K562 (cell line): ENCODE results near the gene CYP21A2. TPM values are rescaled to one million over a fixed set of nuclear protein-coding genes. Genes with fewer than 3 reads are reported as not detected.

Source experiments
- ATAC-seq: fragments of 200-7000 bp; cut with Tn5 transposase; 3 replicates; pipeline ENCODE4 v1.9.1; 2020; ENCODE audit warnings: moderate library complexity
- BruUV-seq: library from RNA; stranded (reverse); fragments of 400-500 nt; replicated peaks from 2 replicates; lab custom pipeline; 2021; lab: Mats Ljungman, UMichigan
- CTCF ChIA-PET: fragments of 300-600 bp; formaldehyde crosslinking; extraction: SDS; loops from one replicate; lab custom pipeline; 2021; ENCODE audit warnings: low intra/inter-chr PET ratio; lab: Yijun Ruan, JAX
- POLR2A ChIA-PET: fragments of 300-600, 350-650 bp; sonication (Branson Sonifier 250); formaldehyde crosslinking; extraction: SDS; loops from one replicate; lab custom pipeline; 2021; ENCODE audit warnings: antibody characterized with exemption, inconsistent platforms; lab: Yijun Ruan, JAX
- DNase-seq, 4 experiments: peaks; one replicate each; pipeline versions ENCODE4 v3.0.0 to v3.0.0-alpha.2; 2011 to 2018; ENCODE audit warnings: low spot score in 3 of 4, mixed read lengths in 3 of 4; ENCODE audit errors: extremely low read depth in 1 of 4
- FAIRE-seq: peaks from 2 replicates; lab custom pipeline; 2011; peaks lifted over from hg19 to GRCh38; lab: Jason Lieb, UNC
- H2AFZ ChIP-seq: 2 replicates; pipeline ENCODE4 v1.6.0; 2011; ENCODE audit warnings: low read depth, low read length, control low read depth, inconsistent platforms
- H3K27ac ChIP-seq: fragments of 200-600 bp; 3 replicates; pipeline ENCODE4 v1.8.0; 2011; ENCODE audit warnings: low read depth, mild to moderate bottlenecking, control low read depth, inconsistent platforms, low read length, moderate library complexity, mixed read lengths; ENCODE audit errors: extremely low read depth
- H3K27me3 ChIP-seq, 2 experiments: fragments of 300-600 bp in 1 of 2; 2 replicates in 1 of 2; 3 replicates in 1 of 2; pipeline versions ENCODE4 v1.6.0 to v1.8.0; 2011; ENCODE audit warnings: inconsistent platforms in 2 of 2, low read length in 2 of 2, mild to moderate bottlenecking in 1 of 2, mixed read lengths in 1 of 2, moderate library complexity in 1 of 2; ENCODE audit not compliant: control insufficient read depth in 2 of 2, insufficient read depth in 2 of 2
- H3K36me3 ChIP-seq: fragments of 300-600 bp; 3 replicates; pipeline ENCODE4 v1.8.0; 2011; ENCODE audit warnings: mild to moderate bottlenecking, low read length, inconsistent platforms; ENCODE audit not compliant: control insufficient read depth, insufficient read depth
- H3K4me1 ChIP-seq, 2 experiments: fragments of 200-600 bp in 1 of 2; replicated peaks in 1 of 2; 2 replicates in 1 of 2; 3 replicates in 1 of 2; pipeline versions ENCODE4 v1.5.1 to v1.8.0; 2011; ENCODE audit warnings: inconsistent platforms in 2 of 2, low read length in 2 of 2, mild to moderate bottlenecking in 1 of 2, mixed read lengths in 1 of 2, moderate library complexity in 1 of 2; ENCODE audit not compliant: control insufficient read depth in 2 of 2, insufficient read depth in 2 of 2
- H3K4me2 ChIP-seq: 2 replicates; pipeline ENCODE4 v1.6.1; 2011; ENCODE audit warnings: low read length, control low read depth, inconsistent platforms, mixed read lengths; ENCODE audit not compliant: insufficient read depth
- H3K4me3 ChIP-seq: fragments of 200-600 bp; sonication (generic), shearing (Covaris generic); 2 replicates; pipeline ENCODE4 v1.5.1; 2016; ENCODE audit warnings: control low read depth, inconsistent platforms
- H3K79me2 ChIP-seq: fragments of 200-600 bp; 3 replicates; pipeline ENCODE4 v1.8.0; 2011; ENCODE audit warnings: low read length, inconsistent platforms; ENCODE audit not compliant: control insufficient read depth, insufficient read depth
- H3K9ac ChIP-seq, 2 experiments: 2 replicates each; pipeline versions ENCODE4 v1.6.0 to v1.6.1; 2011; ENCODE audit warnings: low read depth in 2 of 2, low read length in 2 of 2, control low read depth in 1 of 2, inconsistent platforms in 1 of 2, mild to moderate bottlenecking in 1 of 2, mixed read lengths in 1 of 2; ENCODE audit not compliant: insufficient read depth in 1 of 2
- H3K9me1 ChIP-seq: one replicate; pipeline ENCODE4 v1.6.0; 2011; ENCODE audit warnings: inconsistent platforms, mild to moderate bottlenecking, low read length, moderate library complexity; ENCODE audit not compliant: control insufficient read depth, insufficient read depth
- H3K9me3 ChIP-seq: replicated peaks from 2 replicates; pipeline ENCODE4 v1.5.1; 2011; ENCODE audit warnings: low read depth, low read length, inconsistent platforms; ENCODE audit not compliant: control insufficient read depth, insufficient read depth
- H4K20me1 ChIP-seq: replicated peaks from 2 replicates; pipeline ENCODE4 v1.6.1; 2011; ENCODE audit warnings: low read length, inconsistent platforms, mixed read lengths; ENCODE audit not compliant: control insufficient read depth, insufficient read depth
- BRD9 ChIP-seq: fragments of 450-650 bp; IDR thresholded peaks from 2 replicates; pipeline ENCODE4 v1.6.1; 2018; ENCODE audit warnings: low read depth; ENCODE audit not compliant: partially characterized antibody
- HCFC1 ChIP-seq: IDR thresholded peaks from 2 replicates; pipeline ENCODE4 v1.6.1; 2012; ENCODE audit warnings: low read depth, low read length, improper control_type of control experiment
- NFIX ChIP-seq: fragments of 250-450 bp; sonication (Bioruptor Pico); IDR thresholded peaks from 2 replicates; pipeline ENCODE4 v1.4.0; 2020; ENCODE audit warnings: low read depth, mild to moderate bottlenecking, moderate library complexity
- NFXL1 ChIP-seq: fragments of 450-650 bp; formaldehyde crosslinking; IDR thresholded peaks from 2 replicates; pipeline ENCODE4 v1.4.0; 2021; ENCODE audit warnings: mild to moderate bottlenecking
- RHOXF2B ChIP-seq: fragments of 250-450 bp; sonication (Bioruptor Pico); conservative IDR thresholded peaks from 2 replicates; pipeline ENCODE4 v1.5.1; 2021
- TEAD2 ChIP-seq: fragments of 450-650 bp; IDR thresholded peaks from 2 replicates; pipeline ENCODE4 v1.6.1; 2016; ENCODE audit warnings: missing genetic modification characterization, control low read depth, missing compliant biosample characterization
- ZNF444 ChIP-seq: fragments of 250-450 bp; sonication (Bioruptor Pico); IDR thresholded peaks from 2 replicates; pipeline ENCODE4 v1.4.0; 2020; ENCODE audit warnings: mild to moderate bottlenecking, moderate library complexity
- ZNF589 ChIP-seq: fragments of 200-800 bp; sonication (Bioruptor generic); IDR thresholded peaks from 2 replicates; pipeline ENCODE4 v1.6.1; 2016; ENCODE audit warnings: low read depth, missing genetic modification characterization, missing compliant biosample characterization
- WGBS: fragments of 100-300 bp; shearing (Covaris generic); methylation state at CpG from one replicate; pipeline ENCODE4 v1.1.6; 2016; ENCODE audit warnings: low coverage, mixed read lengths; ENCODE audit not compliant: insufficient coverage; ENCODE audit errors: missing lambda C conversion rate; 5-methylcytosine and 5-hydroxymethylcytosine counted together
- in situ Hi-C: fragments of 300-500 bp; cut with MboI; formaldehyde crosslinking; loops from 4 replicates; pipeline ENCODE4 v1.15.0; 2018; ENCODE audit warnings: inconsistent platforms, mixed read lengths
- intact Hi-C: fragments of 100-400 bp; cut with micrococcal nuclease; formaldehyde crosslinking; loops from 2 replicates; pipeline ENCODE4 v1.14.2; 2022
- polyA plus RNA-seq, 8 experiments: library from polyadenylated mRNA; depleted of rRNA in 4 of 8; stranded (reverse) in 5 of 8; unstranded in 3 of 8; fragments of >200 nt; fragmentation: Nextera tagmentation in 2 of 8; fragmentation: Illumina TruSeq in 1 of 8; extraction: Ambion mirVana in 2 of 8; extraction: Trizol in 1 of 8; gene quantifications; 2 replicates each; pipeline versions ENCODE4 v1.2.1 to v1.2.3, GENCODE V29; 2011 to 2014; ENCODE audit warnings: inconsistent platforms in 1 of 8, missing spikeins in 1 of 8
- total RNA-seq, 7 experiments: library from RNA; depleted of rRNA in 6 of 7; stranded (reverse); fragments of >200 nt in 6 of 7; fragmentation: Illumina TruSeq in 2 of 7; extraction: Trizol in 2 of 7; gene quantifications; 2 replicates each; pipeline versions ENCODE4 v1.2.1 to v1.2.3, GENCODE V29; 2011 to 2021; ENCODE audit warnings: low replicate concordance in 1 of 7

CYP21A2 gene
- total and polyA plus RNA-seq, 9 of the 15 experiments (the other 6 are each of a cell fraction or from before 2014, with no cell fraction given) = 0.03 to 1.4 (median 0.19) TPM

- Histone ChIP-seq H3K9me1 (no peaks in the 10 kb centered on the region), H3K36me3 (no peaks in the 10 kb centered on the region), H3K4me2 (no peak overlapping the region), H3K27me3 (peaks cover 16 to 45% of the 10 kb centered on the region in 2 experiments; a peak in 4 of 5 replicates), H3K79me2 (no peaks in the 10 kb centered on the region), H3K9me3 (no peaks in the 10 kb centered on the region), H4K20me1 (peaks cover 4% of the 10 kb centered on the region; the same call in 1 of the 2 replicates), H2AFZ (no peak overlapping the region), H3K4me3 (no peak overlapping the region)
- in situ Hi-C loops = no loop called here
- WGBS = 23% methylated on average over 3 of the region's 7 CpGs
- no peak for ATAC-seq
- FAIRE-seq = no peak
- no peak for DNase-seq
- BruUV-seq = no TSS peak
- POLR2A ChIA-PET = interaction anchor here (0.6 kb wide), 1 partner anchor 100 kb away, joined by 3 read pairs; no protein-coding TSS in a partner anchor
- TF ChIP-seq ZNF444 (CRISPR knock-in tag) (no peak), TEAD2 (tag) (no peak), NFIX (CRISPR knock-in tag) (no peak), NFXL1 (CRISPR knock-in tag) (no peak), ZNF589 (no peak), RHOXF2B (CRISPR knock-in tag) (no peak), HCFC1 (no peak), BRD9 (no peak)
- TF ChIP-seq, all 486 proteins: peak for 0
- CTCF ChIA-PET = no interaction called here
- no peak overlapping the region for H3K9ac ChIP-seq
- H3K27ac ChIP-seq = no peak overlapping the region
- intact Hi-C loops = no loop called here
- peaks cover 11 to 22% of the 10 kb centered on the region in 2 experiments for H3K4me1 ChIP-seq
Measured at GRCh38 chr6:32079566-32080290, 41.5 kb downstream of the CYP21A2 start.
